Body of pancreas (tissue), 4 donors: Measurements from ENCODE around the gene USP21. TPM values are rescaled to one million over a fixed set of nuclear protein-coding genes. Genes with fewer than 3 reads are reported as not detected.

Source experiments
- ATAC-seq: fragments of 150-250 bp; one replicate; pipeline ENCODE4 v1.9.1; 2016
- DNase-seq, 4 donors: peaks; one replicate each; pipeline ENCODE4 v3.0.0-alpha.2; 2019
- H3K27ac ChIP-seq, 4 donors: fragments of 200-600 bp; sonication (generic); 1 replicate in 3 of 4; 2 replicates in 1 of 4; pipeline versions ENCODE4 v1.5.1 to v1.6.1; 2016 to 2019; ENCODE audit warnings: mild to moderate bottlenecking in 1 of 4, mixed read lengths in 1 of 4, moderate library complexity in 1 of 4
- H3K27me3 ChIP-seq, 2 donors: fragments of 200-600 bp; sonication (generic); one replicate each; pipeline ENCODE4 v1.6.0; 2016; ENCODE audit warnings: mild to moderate bottlenecking in 1 of 2
- H3K36me3 ChIP-seq, 2 donors: fragments of 200-600 bp; sonication (generic); replicated peaks in 1 of 2; 2 replicates each; pipeline ENCODE4 v1.5.1; 2016; ENCODE audit warnings: low read depth in 2 of 2; ENCODE audit not compliant: insufficient read depth in 1 of 2
- H3K4me1 ChIP-seq: fragments of 200-600 bp; sonication (generic); one replicate; pipeline ENCODE4 v1.6.0; 2016
- H3K4me3 ChIP-seq, 2 donors: fragments of 200-600 bp; sonication (generic); 1 replicate in 1 of 2; 2 replicates in 1 of 2; pipeline ENCODE4 v1.5.1; 2016 to 2019
- H3K9me3 ChIP-seq, 3 donors: fragments of 200-600 bp; sonication (generic); 1 replicate in 2 of 3; 2 replicates in 1 of 3; pipeline ENCODE4 v1.5.1; 2016
- CTCF ChIP-seq, 7 experiments: fragments of 450-650 bp in 4 of 7; fragments of 200-600 bp in 3 of 7; sonication (generic) in 3 of 7; IDR thresholded peaks; one replicate each; pipeline ENCODE4 v1.5.1; 2016 to 2019; ENCODE audit warnings: antibody characterized with exemption in 7 of 7
- POLR2A ChIP-seq, 3 donors: fragments of 450-650 bp; IDR thresholded peaks; one replicate each; pipeline ENCODE4 v1.6.1; 2016; ENCODE audit warnings: antibody characterized with exemption in 3 of 3, mild to moderate bottlenecking in 2 of 3
- WGBS, 2 donors: methylation state at CpG; one replicate each; pipeline ENCODE4 v1.1.5; 2017; 5-methylcytosine and 5-hydroxymethylcytosine counted together
- intact Hi-C: fragments of 100-400 bp; cut with DNase I; formaldehyde crosslinking; loops from one replicate; pipeline ENCODE4 v1.15.1; 2023
- total RNA-seq, 2 donors: library from RNA; depleted of rRNA; stranded (reverse); fragments of >200 nt; gene quantifications; one replicate each; pipeline ENCODE4 v1.1.0, GENCODE V29; 2016

Gene USP21
- total RNA-seq, 2 donors from 2014 or later, result 17.8 to 21.0 TPM

GRCh38 chr1:161139766-161140165 lies 19.5 kb upstream of the USP21 start:
- H3K27me3 ChIP-seq, result no peaks in the 10 kb centered on the region
- ATAC-seq, result peak; percentile 83
- 14 to 16% methylated on average over 1 of the region's 1 CpG for WGBS, 2 donors
- intact Hi-C loops, result no loop called here
- peak in 6 of 7 experiments; percentile 32 to 67 (median 55) for TF ChIP-seq CTCF (IDR thresholded peaks at IDR 0.05)
- TF ChIP-seq POLR2A (IDR thresholded peaks at IDR 0.05), result no peak
- no peaks in the 10 kb centered on the region for H3K36me3 ChIP-seq
- peak; percentile 52 to 71 (median 68) for DNase-seq
- no peak overlapping the region for H3K4me3 ChIP-seq
- peaks cover 1% of the 10 kb centered on the region for H3K4me1 ChIP-seq
- H3K9me3 ChIP-seq, result no peaks in the 10 kb centered on the region
- H3K27ac ChIP-seq, result no peak overlapping the region

GRCh38 chr1:161140755-161141400 lies 18.4 kb upstream of the USP21 start:
- ATAC-seq (no peak), DNase-seq (no peak)
- Histone ChIP-seq H3K9me3 (no peaks in the 10 kb centered on the region), H3K4me1 (no peaks in the 10 kb centered on the region), H3K4me3 (no peak overlapping the region), H3K27me3 (no peaks in the 10 kb centered on the region), H3K27ac (no peak overlapping the region), H3K36me3 (no peaks in the 10 kb centered on the region)
- intact Hi-C loops, result no loop called here
- TF ChIP-seq POLR2A (IDR thresholded peaks at IDR 0.05), result no peak
- no peak for TF ChIP-seq CTCF (IDR thresholded peaks at IDR 0.05)
- WGBS, 2 donors, result 91 to 94% methylated on average over 22 to 29 of the region's 29 CpGs

GRCh38 chr1:161145832-161146231 lies 13.5 kb upstream of the USP21 start:
- H3K4me3 ChIP-seq, result no peak overlapping the region
- no peaks in the 10 kb centered on the region for H3K27me3 ChIP-seq
- DNase-seq (no peak), ATAC-seq (no peak)
- no peak overlapping the region for H3K27ac ChIP-seq
- H3K4me1 ChIP-seq, result no peaks in the 10 kb centered on the region
- H3K9me3 ChIP-seq, result no peaks in the 10 kb centered on the region
- H3K36me3 ChIP-seq, result no peaks in the 10 kb centered on the region
- TF ChIP-seq CTCF (IDR thresholded peaks at IDR 0.05) (no peak), POLR2A (IDR thresholded peaks at IDR 0.05) (no peak)
- 71 to 75% methylated on average over 3 of the region's 3 CpGs for WGBS, 2 donors
- intact Hi-C loops, result no loop called here

- H3K4me1 ChIP-seq, result peaks cover 19% of the 10 kb centered on the region
- peaks cover 0 to 6% of the 10 kb centered on the region in 2 donors for H3K36me3 ChIP-seq
- no peak for TF ChIP-seq CTCF (IDR thresholded peaks at IDR 0.05)
- H3K4me3 ChIP-seq, result peak overlapping the region in 1 of 2 donors; percentile 38
- H3K27ac ChIP-seq, result peak overlapping the region in 3 of 4 donors; percentile 94 to 98 (median 96)
- intact Hi-C loops, result no loop called here
- no peaks in the 10 kb centered on the region for H3K27me3 ChIP-seq
- H3K9me3 ChIP-seq, result no peaks in the 10 kb centered on the region
- 20 to 26% methylated on average over 9 of the region's 9 CpGs for WGBS, 2 donors
- DNase-seq, result no peak
- peak; percentile 3 for ATAC-seq
These were observed 6.1 kb upstream of the USP21 start for GRCh38 chr1:161153176-161153575.
